B cell (primary cell): Measurements from ENCODE around the gene KCNE1. TPM values are rescaled to one million over a fixed set of nuclear protein-coding genes. Genes with fewer than 3 reads are reported as not detected.

ENCODE experiments used
- ATAC-seq: fragments of 200-7000 bp; cut with Tn5 transposase; one replicate; pipeline ENCODE4 v1.10.0; 2021; ENCODE audit warnings: low read depth, mild to moderate bottlenecking, moderate number of reproducible peaks, moderate library complexity
- CTCF ChIA-PET: fragments of 350-600 bp; sonication (Branson Sonifier 250); formaldehyde crosslinking; loops from one replicate; lab custom pipeline; 2021; ENCODE audit warnings: antibody characterized with exemption, inconsistent platforms; lab: Charles Lee
- POLR2A ChIA-PET: fragments of 350-600 bp; sonication (Branson Sonifier 250); formaldehyde crosslinking; loops from one replicate; lab custom pipeline; 2021; ENCODE audit warnings: antibody characterized with exemption; lab: Charles Lee
- DNase-seq: peaks from one replicate; pipeline ENCODE4 v3.0.0; 2013
- H2AFZ ChIP-seq: 2 replicates; pipeline ENCODE4 v1.6.1; 2012; ENCODE audit warnings: mild to moderate bottlenecking, low read depth, low read length; ENCODE audit not compliant: insufficient read depth, poor library complexity, severe bottlenecking
- H3K27ac ChIP-seq, 2 donors: 1 replicate in 1 of 2; 2 replicates in 1 of 2; pipeline ENCODE4 v1.5.1; 2012 to 2013; ENCODE audit warnings: low read length in 2 of 2, mild to moderate bottlenecking in 2 of 2, moderate library complexity in 1 of 2
- H3K27me3 ChIP-seq, 4 experiments: fragments of 200-600 bp in 1 of 4; sonication (generic) in 1 of 4; replicated peaks in 1 of 4; 1 replicate in 2 of 4; 2 replicates in 2 of 4; pipeline versions ENCODE4 v1.6.1 to v1.7.0; 2013 to 2016; ENCODE audit warnings: low read length in 3 of 4, mild to moderate bottlenecking in 2 of 4, mixed read lengths in 1 of 4, moderate library complexity in 1 of 4; ENCODE audit not compliant: insufficient read depth in 4 of 4, control insufficient read depth in 3 of 4; ENCODE audit errors: control extremely low read depth in 1 of 4
- H3K36me3 ChIP-seq, 2 experiments: replicated peaks in 1 of 2; 1 replicate in 1 of 2; 2 replicates in 1 of 2; pipeline versions ENCODE4 v1.6.1 to v1.7.1; 2013; ENCODE audit warnings: low read length in 1 of 2; ENCODE audit not compliant: insufficient read depth in 2 of 2, control insufficient read depth in 1 of 2; ENCODE audit errors: control extremely low read depth in 1 of 2, extremely low read depth in 1 of 2
- H3K4me1 ChIP-seq, 2 donors: fragments of 200-600 bp in 1 of 2; sonication (generic) in 1 of 2; 1 replicate in 1 of 2; 2 replicates in 1 of 2; pipeline versions ENCODE4 v1.5.1 to v1.6.1; 2013 to 2017; ENCODE audit warnings: low read length in 2 of 2; ENCODE audit not compliant: control insufficient read depth in 2 of 2, insufficient read depth in 2 of 2
- H3K4me2 ChIP-seq: replicated peaks from 2 replicates; pipeline ENCODE3; 2012; ENCODE audit warnings: mild to moderate bottlenecking, low read depth, low read length; ENCODE audit not compliant: poor library complexity, severe bottlenecking
- H3K4me3 ChIP-seq, 5 experiments: fragments of 200-600 bp in 1 of 5; sonication (generic) in 1 of 5; 1 replicate in 3 of 5; 2 replicates in 2 of 5; pipeline versions ENCODE4 v1.5.1 to v1.7.0; 2011 to 2016; ENCODE audit warnings: low read length in 4 of 5, mild to moderate bottlenecking in 4 of 5, low read depth in 2 of 5, control low read depth in 1 of 5, moderate library complexity in 1 of 5; ENCODE audit not compliant: insufficient read depth in 1 of 5; ENCODE audit errors: control extremely low read depth in 1 of 5, extremely low read depth in 1 of 5
- H3K79me2 ChIP-seq: fragments of 200-600 bp; sonication (generic); one replicate; pipeline ENCODE4 v1.6.0; 2016; ENCODE audit warnings: low read length; ENCODE audit not compliant: control insufficient read depth, insufficient read depth
- H3K9ac ChIP-seq: fragments of 200-600 bp; sonication (generic); 2 replicates; pipeline ENCODE4 v1.6.1; 2017; ENCODE audit warnings: mild to moderate bottlenecking, low read length, moderate library complexity
- H3K9me3 ChIP-seq, 3 donors: one replicate each; pipeline versions ENCODE4 v1.6.1 to v1.7.1; 2013; ENCODE audit warnings: low read length in 2 of 3; ENCODE audit not compliant: control insufficient read depth in 2 of 3, insufficient read depth in 1 of 3; ENCODE audit errors: control extremely low read depth in 1 of 3
- H4K20me1 ChIP-seq: 2 replicates; pipeline ENCODE4 v1.6.0; 2012; ENCODE audit warnings: mild to moderate bottlenecking, low read length; ENCODE audit not compliant: insufficient read depth, control insufficient read depth, poor library complexity, severe bottlenecking
- H3K27ac Mint-ChIP-seq: one replicate; pipeline ENCODE4 v1.8.0; 2021; ENCODE audit warnings: mixed read lengths
- H3K27me3 Mint-ChIP-seq: one replicate; pipeline ENCODE4 v1.8.0; 2021; ENCODE audit warnings: mixed read lengths
- H3K4me1 Mint-ChIP-seq: one replicate; pipeline ENCODE4 v1.8.0; 2021; ENCODE audit warnings: mixed read lengths
- H3K4me3 Mint-ChIP-seq: one replicate; pipeline ENCODE4 v1.8.0; 2021; ENCODE audit warnings: mixed read lengths
- H3K9me3 Mint-ChIP-seq: one replicate; pipeline ENCODE4 v1.8.0; 2022; ENCODE audit warnings: mixed read lengths; ENCODE audit not compliant: insufficient read depth
- CTCF ChIP-seq: fragments of 200-600 bp; IDR thresholded peaks from one replicate; pipeline ENCODE4 v1.8.0; 2022; ENCODE audit warnings: antibody characterized with exemption, mild to moderate bottlenecking
- EZH2 ChIP-seq: IDR thresholded peaks from 2 replicates; pipeline ENCODE4 v1.6.1; 2012; ENCODE audit warnings: borderline replicate concordance, low read depth, mild to moderate bottlenecking, moderate library complexity, low read length; ENCODE audit not compliant: insufficient read depth, poor library complexity, severe bottlenecking
- WGBS: methylation state at CpG from one replicate; pipeline ENCODE4 v1.1.5; 2013; ENCODE audit warnings: missing lambda C conversion rate; ENCODE audit not compliant: insufficient coverage; 5-methylcytosine and 5-hydroxymethylcytosine counted together
- intact Hi-C: fragments of 100-400 bp; cut with micrococcal nuclease; formaldehyde crosslinking; loops from one replicate; pipeline ENCODE4 v1.10.0; 2022
- polyA plus RNA-seq: library from polyadenylated mRNA; depleted of rRNA; stranded (reverse); fragments of >200 nt; gene quantifications from 2 replicates; pipeline ENCODE4 v1.2.3, GENCODE V29; 2012
- total RNA-seq, 2 donors: library from RNA; stranded (reverse); fragments of 120-200 nt in 1 of 2; gene quantifications; 1 replicate in 1 of 2; 2 replicates in 1 of 2; pipeline versions ENCODE4 v1.2.3 to v1.2.4, GENCODE V29; 2013 to 2022

KCNE1 gene
- total and polyA plus RNA-seq, 2 donors (not counting 1 experiment from before 2014, with no cell fraction given), result 0.10 to 0.17 TPM

- H3K4me1 Mint-ChIP-seq, result no peaks in the 10 kb centered on the region
- no peaks in the 10 kb centered on the region for H3K79me2 ChIP-seq
- no peak overlapping the region for H3K4me3 Mint-ChIP-seq
- no peak overlapping the region for H2AFZ ChIP-seq
- H3K36me3 ChIP-seq, result no peaks in the 10 kb centered on the region
- WGBS, result 75% methylated on average over 2 of the region's 7 CpGs
- no peaks in the 10 kb centered on the region for H3K27me3 Mint-ChIP-seq
- ATAC-seq (no peak), DNase-seq (no peak)
- CTCF ChIA-PET, result interaction anchor here (0.7 to 1.7 kb wide), 2 partner anchors 17 to 51 kb away, joined by 3 to 5 read pairs; no protein-coding TSS in a partner anchor
- H3K4me2 ChIP-seq, result no peak overlapping the region
- POLR2A ChIA-PET, result no interaction called here
- no peaks in the 10 kb centered on the region for H4K20me1 ChIP-seq
- intact Hi-C loops, result no loop called here
- no peaks in the 10 kb centered on the region for H3K4me1 ChIP-seq
- H3K4me3 ChIP-seq, result no peak overlapping the region
- H3K9me3 ChIP-seq, result peaks cover 0 to 7% (median 3%) of the 10 kb centered on the region in 3 donors
- no peak for TF ChIP-seq EZH2
- TF ChIP-seq CTCF, result no peak
- no peak overlapping the region for H3K9ac ChIP-seq
- no peaks in the 10 kb centered on the region for H3K27me3 ChIP-seq
- no peak overlapping the region for H3K27ac Mint-ChIP-seq
- H3K27ac ChIP-seq, result no peak overlapping the region
- peaks cover 2% of the 10 kb centered on the region for H3K9me3 Mint-ChIP-seq
Measured at GRCh38 chr21:34552360-34553098, 40.5 kb upstream of the KCNE1 start.

- H3K27me3 Mint-ChIP-seq, result no peaks in the 10 kb centered on the region
Measured at GRCh38 chr21:34550182-34550799, 38.3 kb upstream of the KCNE1 start.

More at GRCh38 chr21:34550182-34550799, 38.3 kb upstream of the KCNE1 start:
- TF ChIP-seq CTCF (no peak), EZH2 (no peak)
- Histone ChIP-seq H3K9ac (no peak overlapping the region), H2AFZ (no peak overlapping the region), H3K4me1 (peaks cover 13 to 14% of the 10 kb centered on the region in 2 donors), H3K4me2 (no peak overlapping the region), H3K27ac (no peak overlapping the region), H3K27me3 (no peaks in the 10 kb centered on the region), H3K4me3 (no peak overlapping the region), H3K9me3 (peaks cover 0 to 3% (median 3%) of the 10 kb centered on the region in 3 donors), H4K20me1 (no peaks in the 10 kb centered on the region), H3K36me3 (no peaks in the 10 kb centered on the region), H3K79me2 (no peaks in the 10 kb centered on the region)
- Mint-ChIP-seq H3K4me1 (peaks cover 15% of the 10 kb centered on the region), H3K4me3 (no peak overlapping the region), H3K27ac (no peak overlapping the region), H3K9me3 (peaks cover 2% of the 10 kb centered on the region)
- DNase-seq, result no peak
- ATAC-seq, result no peak
- CTCF ChIA-PET, result no interaction called here
- 100% methylated on average over 1 of the region's 2 CpGs for WGBS
- intact Hi-C loops, result no loop called here
- POLR2A ChIA-PET, result no interaction called here
